Measurements from ENCODE around the gene NWD2.

Gene NWD2

DNA sequence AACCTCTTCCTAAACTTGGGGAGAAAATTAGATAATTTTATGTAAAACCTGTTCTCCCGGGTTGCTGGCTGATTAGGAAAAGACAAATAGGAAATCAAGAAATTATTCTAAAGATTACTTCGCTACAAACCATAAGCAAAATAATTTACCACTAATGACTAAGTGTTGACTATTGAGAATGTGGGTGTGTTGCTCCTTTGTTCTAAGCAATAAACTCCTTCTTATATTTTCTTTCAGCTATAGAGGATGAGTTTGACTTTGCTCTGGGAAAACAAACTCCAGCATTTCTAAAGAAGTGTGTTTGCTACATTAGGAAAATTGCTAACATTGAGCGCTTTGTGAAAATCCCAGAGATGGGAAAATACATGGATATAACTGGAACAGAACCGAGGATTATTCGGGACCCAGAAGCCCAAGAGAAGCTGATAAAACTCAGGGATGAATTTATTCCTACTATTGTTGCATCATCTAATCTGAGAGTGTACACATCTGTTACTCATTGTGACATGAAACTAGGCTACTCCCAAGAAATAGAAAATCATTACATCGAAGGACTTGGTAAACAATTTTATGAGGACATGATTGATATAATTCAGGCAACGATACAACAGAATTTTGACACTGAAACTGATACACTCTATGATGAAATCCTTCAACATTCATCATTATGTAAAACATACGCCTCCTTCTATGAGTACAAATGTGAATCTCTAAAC is 194.2 kb downstream of the NWD2 start:
- no peak for DNase-seq (ENCODE audit: extremely low read depth in 1 of 2, low read depth in 1 of 2)

DNA sequence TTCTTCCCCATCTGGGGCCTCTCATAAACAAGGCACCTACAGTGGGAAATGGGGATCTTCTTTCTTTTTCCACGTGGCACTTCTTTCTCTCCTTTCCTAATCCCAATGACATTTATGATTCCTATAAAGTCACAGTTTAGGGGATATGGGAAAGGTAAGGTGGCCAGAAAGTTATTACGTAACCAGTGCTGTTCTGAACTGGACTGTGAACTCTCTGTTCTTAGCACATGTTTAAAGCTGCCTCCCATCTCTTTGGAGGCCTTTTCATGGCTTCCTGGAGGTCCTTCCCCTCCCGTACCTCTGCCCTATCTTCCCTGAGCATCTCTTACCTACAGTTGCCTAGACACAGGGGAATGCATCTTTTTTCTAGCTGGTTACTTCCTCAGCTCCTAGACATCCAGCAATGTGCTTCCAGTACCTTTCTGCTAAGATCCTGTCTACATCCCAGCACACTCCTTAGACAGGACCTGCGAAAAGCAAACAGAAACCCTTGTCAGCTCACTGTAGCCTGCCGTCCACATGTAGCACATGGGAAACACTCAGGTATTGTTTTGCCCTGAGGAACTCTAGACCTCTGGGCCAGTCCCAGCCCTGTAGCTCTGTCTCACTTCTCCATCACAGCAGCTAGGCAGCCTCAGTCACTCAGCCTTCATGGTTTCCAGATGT is 195.4 kb downstream of the NWD2 start:
- DNase-seq (ENCODE audit: extremely low read depth in 1 of 2, low read depth in 1 of 2): no peak

DNA sequence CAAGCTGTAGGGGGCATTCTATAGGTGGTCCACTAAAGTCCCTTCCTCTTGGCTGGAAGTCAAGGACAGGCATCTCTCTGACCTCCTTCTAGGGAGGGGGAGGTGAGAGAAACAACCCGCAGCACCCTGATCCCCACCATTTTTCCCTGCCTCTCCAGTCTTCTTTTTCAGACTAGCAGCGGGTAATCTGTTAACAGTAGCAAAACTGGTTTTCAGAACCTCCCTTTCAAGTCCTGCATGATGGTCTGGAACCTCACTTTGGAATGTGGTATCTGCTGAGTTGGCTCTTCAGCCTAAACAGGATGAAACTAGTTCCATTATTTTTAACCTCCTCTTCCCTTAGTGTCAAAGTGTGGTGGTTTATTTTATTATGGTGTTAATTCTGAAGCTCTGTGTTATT is 196.0 kb downstream of the NWD2 start:
- no peak for DNase-seq (ENCODE audit: extremely low read depth in 1 of 2, low read depth in 1 of 2)

GRCh38 chr4:37441231-37442061 is 196.9 kb downstream of the NWD2 start:
- DNase-seq (ENCODE audit: extremely low read depth in 1 of 2, low read depth in 1 of 2): no peak

DNA sequence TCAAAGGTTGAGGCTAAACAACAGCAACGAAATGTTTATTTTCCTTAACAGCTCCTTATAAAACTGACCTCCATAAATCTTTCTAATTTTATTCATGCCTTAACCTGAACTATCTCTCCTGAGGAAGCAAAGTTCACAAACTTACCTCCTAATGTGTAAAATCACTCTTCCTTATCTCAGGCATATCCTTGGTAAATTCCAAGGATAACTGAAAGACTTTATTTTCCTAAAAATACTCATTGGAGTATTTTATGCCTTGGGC is 197.4 kb downstream of the NWD2 start:
- no peak for DNase-seq (ENCODE audit: extremely low read depth in 1 of 2, low read depth in 1 of 2)

DNA sequence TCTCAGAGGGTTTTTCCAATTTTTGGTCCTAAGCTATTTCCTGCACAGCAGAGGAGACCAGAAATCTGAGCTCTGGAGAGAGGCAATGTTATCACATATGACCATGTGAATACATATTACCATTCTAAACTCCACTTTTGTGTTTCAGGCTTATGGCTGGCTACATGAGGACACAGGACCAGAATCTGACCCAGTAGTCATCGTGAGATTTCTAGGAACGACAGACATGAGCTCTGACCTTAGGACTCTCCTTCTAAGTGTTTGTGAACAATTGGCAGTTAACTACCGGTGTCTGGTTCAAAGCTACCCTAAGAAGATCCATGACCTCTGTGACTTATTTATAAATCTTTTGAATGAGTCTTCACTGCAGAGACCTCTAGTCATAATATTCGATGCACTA is 198.6 kb downstream of the NWD2 start:
- DNase-seq (ENCODE audit: extremely low read depth in 1 of 2, low read depth in 1 of 2): no peak

DNA sequence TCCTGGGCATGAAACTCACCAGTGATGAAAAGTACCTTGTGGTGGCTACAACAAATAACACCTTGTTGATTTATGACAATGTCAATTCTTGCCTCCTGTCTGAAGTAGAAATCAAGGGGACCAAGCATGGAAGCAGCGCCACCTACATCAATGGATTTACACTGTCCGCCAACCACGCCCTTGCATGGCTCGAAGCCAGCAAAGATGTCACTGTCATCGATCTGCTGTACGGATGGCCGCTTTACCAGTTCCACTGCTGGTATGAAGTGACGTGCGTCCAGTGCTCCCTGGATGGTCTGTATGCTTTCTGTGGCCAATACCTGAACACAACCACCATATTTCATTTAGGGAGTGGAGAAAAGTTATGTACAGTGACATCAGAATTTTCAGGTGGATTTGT is 200.5 kb downstream of the NWD2 start:
- DNase-seq (ENCODE audit: extremely low read depth in 1 of 2, low read depth in 1 of 2): no peak

- DNase-seq (ENCODE audit: extremely low read depth in 1 of 2, low read depth in 1 of 2): no peak
Observed at GRCh38 chr4:37446016-37446415, 201.5 kb downstream of the NWD2 start.

DNA sequence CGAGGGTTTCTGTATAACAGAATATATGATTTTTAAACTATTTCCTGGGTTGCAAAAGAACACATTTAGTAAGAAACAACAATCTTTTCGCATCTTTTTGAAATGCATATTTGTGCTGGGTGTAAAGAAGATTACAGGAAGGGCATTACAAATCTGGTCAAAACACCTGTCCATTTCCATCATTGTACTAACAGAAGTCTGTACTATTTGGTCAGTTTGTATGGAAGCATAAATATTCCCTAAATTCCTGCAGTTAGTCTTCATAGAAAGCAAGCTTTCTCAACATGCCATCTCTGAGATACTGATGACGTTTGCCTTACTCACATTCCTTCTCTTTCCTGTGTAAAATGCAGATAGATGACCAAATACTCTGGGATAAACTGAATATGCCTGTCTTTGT is 203.3 kb downstream of the NWD2 start:
- no peak for DNase-seq (ENCODE audit: extremely low read depth in 1 of 2, low read depth in 1 of 2)

DNA sequence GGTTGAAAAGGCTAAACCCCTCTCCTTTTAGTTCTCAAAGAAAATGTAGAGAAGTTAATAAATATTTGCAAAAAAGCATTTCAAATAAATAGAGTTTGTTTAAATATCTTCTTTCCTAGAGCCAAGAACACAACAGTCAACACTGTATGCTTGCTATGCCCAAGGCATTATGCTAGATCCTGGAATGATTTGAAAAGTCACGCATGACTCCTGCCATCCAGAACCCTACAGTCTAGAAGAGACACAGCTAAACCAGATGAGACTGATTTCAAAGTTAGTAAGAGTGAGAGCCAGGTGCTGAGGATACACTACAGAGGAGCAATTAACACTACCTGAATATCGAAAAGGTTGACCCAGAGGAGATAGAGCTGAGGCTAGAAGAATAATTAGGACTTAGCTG is 205.8 kb downstream of the NWD2 start:
- DNase-seq (ENCODE audit: extremely low read depth in 1 of 2, low read depth in 1 of 2): no peak

DNA sequence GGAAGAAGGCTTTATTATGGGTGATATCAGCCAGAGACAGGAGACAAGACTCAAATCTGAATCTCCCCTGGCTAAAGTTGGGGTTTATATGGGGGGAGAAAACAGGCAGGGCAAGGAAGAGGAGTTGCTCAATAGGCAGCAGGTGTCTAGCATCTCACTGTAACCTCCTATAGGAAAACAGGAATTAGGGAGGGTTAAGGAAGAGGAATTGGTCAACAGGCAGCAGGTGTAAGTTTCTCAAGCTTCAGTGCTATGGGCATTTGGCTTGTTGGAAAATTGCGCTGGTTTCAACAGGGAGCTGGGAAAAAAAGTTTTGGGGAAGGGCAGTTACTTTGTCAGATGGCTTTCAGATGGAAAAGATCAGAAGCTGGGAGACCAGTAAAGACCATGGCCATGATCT is 206.4 kb downstream of the NWD2 start:
- DNase-seq (ENCODE audit: extremely low read depth in 1 of 2, low read depth in 1 of 2): no peak

- no peak for DNase-seq (ENCODE audit: extremely low read depth in 1 of 2, low read depth in 1 of 2)
Observed at GRCh38 chr4:37451656-37452055, 207.1 kb downstream of the NWD2 start.

DNA sequence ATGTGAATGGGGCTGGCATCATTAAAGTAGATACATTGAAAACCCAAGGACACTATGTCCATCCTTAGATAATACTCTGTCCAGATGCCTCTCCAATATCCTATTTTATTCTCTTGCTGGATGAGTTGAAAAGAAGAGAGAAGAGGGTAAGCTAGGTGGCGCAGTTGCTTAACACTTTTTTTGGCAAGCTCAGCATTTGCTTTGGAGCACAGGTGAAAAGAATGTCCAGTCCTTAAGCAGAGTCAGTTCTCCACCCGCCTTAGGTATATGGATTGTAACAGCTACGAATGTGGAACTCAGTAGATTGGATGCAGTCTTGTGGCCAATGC is 208.4 kb downstream of the NWD2 start:
- DNase-seq (ENCODE audit: extremely low read depth in 1 of 2, low read depth in 1 of 2): no peak

DNA sequence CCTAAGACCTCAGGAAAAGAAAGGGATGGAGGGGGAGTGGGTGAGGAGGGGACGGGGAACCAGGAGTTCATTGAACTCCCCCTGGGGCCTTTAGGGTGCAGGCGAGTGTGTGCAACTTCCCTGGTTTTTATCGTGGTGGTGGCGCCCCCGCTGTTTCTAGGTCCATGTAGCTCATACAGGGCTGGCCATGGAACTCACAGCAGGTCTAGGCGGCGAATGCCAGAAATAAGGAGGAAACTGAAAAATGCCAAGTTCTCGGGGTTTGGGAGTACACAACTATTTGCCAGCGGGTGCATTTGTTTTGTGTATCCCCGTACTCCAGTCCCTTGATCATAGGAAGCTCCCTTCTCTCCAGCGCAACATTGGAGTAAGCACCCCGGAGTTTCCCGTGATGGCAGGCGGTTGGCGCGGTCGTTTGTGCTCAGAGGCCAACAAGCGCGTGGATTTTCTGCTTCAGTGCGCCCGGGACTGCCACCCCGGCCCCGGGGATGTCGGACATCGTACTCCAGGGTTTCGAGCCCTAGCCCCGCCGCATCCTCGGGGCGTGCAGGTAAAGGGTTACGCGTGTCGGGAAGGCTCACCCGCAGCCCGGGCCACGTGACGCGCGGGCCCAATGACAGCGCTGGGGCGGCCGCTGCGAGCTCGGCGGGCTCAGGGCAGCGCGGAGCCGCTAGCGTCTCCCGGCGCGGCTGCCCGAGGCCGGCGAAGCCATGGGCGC is 208.9 kb downstream of the NWD2 start:
- peak in 1 of 2 donors; percentile 14 for DNase-seq (ENCODE audit: extremely low read depth in 1 of 2, low read depth in 1 of 2)

DNA sequence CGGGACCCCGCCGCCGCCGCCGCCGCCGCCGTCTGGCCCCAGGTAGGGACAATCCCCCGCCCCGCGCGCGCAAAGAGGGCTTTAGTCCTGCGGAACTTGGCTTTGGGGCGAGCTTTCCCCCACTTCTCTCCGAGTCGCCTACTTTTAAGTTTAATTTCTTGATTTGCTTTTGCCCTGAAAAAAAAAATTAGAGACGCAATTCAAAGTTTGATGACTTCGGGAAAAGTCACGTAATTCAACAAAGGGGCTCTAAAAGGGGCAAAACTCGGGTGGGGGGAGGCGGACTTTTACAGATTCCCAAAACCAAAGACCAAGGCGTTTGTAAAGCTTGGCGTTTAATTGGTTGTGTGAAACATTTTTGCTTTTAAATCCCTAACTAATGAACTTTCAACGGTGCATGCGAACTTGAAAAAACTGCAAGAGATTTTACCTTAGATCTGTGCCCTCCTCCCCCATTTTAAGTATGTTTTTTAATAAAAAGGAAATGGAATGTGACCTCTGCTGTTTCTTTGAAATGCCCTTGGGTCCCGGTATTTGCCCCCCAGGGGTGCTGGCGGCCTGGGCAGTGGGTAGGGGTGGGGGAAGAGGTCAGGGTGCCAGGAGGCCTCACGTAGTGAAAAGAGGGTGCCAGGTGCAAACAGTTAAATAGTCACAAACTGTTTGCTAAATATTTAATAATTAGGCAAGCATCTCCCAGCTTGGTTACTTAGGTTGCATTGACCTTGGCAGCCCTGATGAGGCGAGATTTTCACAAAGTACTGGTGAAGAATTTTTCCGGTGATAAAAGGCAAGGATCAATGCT is 209.7 kb downstream of the NWD2 start:
- no peak for DNase-seq (ENCODE audit: extremely low read depth in 1 of 2, low read depth in 1 of 2)

- no peak for DNase-seq (ENCODE audit: extremely low read depth in 1 of 2, low read depth in 1 of 2)
Observed at GRCh38 chr4:37455301-37456131, 211.0 kb downstream of the NWD2 start.

GRCh38 chr4:37461801-37462200 is 217.3 kb downstream of the NWD2 start:
- no peak for DNase-seq (ENCODE audit: extremely low read depth in 1 of 2, low read depth in 1 of 2)

DNA sequence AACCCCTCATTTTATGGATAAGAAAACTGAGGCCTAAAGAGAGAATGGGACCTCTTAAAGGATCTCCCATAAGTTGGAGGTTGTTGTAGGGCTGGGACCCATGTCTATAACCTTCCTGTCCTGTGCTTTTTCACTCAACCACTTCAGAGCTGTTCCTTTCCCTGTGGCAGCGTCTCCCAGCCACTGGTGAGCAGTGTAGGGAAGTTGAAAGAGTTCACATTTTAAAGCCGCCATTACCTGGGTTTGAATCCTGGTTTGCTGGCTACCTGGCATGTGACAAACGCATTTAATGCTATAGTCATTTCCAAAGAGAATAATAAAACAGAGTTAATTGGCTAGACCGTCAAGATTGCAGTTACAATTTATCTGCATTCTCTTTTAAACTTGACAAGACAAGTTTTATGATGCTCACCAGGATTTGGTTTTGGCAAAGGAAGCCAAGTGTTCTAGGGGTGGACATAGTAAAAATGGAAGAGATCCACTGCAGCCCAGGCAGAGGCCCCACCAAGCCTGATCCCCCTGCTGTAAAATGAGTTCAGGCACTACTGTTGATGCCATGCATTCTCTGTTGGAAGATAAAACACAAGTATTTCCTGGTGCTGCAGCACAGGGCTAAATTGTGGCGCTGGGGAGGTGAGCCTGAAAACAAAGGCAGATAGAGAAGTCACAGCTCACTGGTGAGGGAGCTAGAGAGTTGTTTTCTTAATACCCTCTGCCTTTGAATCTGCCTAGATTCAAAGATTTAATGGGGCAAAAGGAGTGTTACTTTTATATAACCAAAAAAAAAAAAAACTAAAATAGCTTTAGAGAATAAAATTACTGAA is 218.7 kb downstream of the NWD2 start:
- DNase-seq (ENCODE audit: extremely low read depth in 1 of 2, low read depth in 1 of 2): no peak

Data from activated CD8-positive, alpha-beta memory T cell treated with anti-CD3 and anti-CD28 coated beads for 1 hour (primary cell).